Measurements from ENCODE around the gene TTBK1.

Gene TTBK1

GRCh38 chr6:43222418-43223059 is 20.7 kb upstream of the TTBK1 start:
- in situ Hi-C loops (cut with MboI; ENCODE audit: low sequenced_read_pairs), result no loop called here

- in situ Hi-C loops (cut with MboI; ENCODE audit: low sequenced_read_pairs), result no loop called here
These were observed 20.1 kb upstream of the TTBK1 start for GRCh38 chr6:43223175-43223574.

- in situ Hi-C loops (cut with MboI; ENCODE audit: low sequenced_read_pairs), result no loop called here
These were observed 17.0 kb upstream of the TTBK1 start for GRCh38 chr6:43226192-43226851.

GRCh38 chr6:43228951-43229802 is 14.1 kb upstream of the TTBK1 start, which contains the start of gene DNPH1:
DNPH1 (minus strand) TSS chr6:43229481; CDS start chr6:43229456, 25 bp downstream.
- in situ Hi-C loops (cut with MboI; ENCODE audit: low sequenced_read_pairs), result no loop called here

GRCh38 chr6:43229803-43230620 is 13.3 kb upstream of the TTBK1 start:
- in situ Hi-C loops (cut with MboI; ENCODE audit: low sequenced_read_pairs), result no loop called here

GRCh38 chr6:43231053-43231452 is 12.2 kb upstream of the TTBK1 start:
- in situ Hi-C loops (cut with MboI; ENCODE audit: low sequenced_read_pairs), result no loop called here

- in situ Hi-C loops (cut with MboI; ENCODE audit: low sequenced_read_pairs), result no loop called here
These were observed 11.4 kb upstream of the TTBK1 start for GRCh38 chr6:43231735-43232450.

GRCh38 chr6:43235841-43236240 is 7.4 kb upstream of the TTBK1 start:
- in situ Hi-C loops (cut with MboI; ENCODE audit: low sequenced_read_pairs), result no loop called here

- in situ Hi-C loops (cut with MboI; ENCODE audit: low sequenced_read_pairs), result no loop called here
These were observed 4.2 kb upstream of the TTBK1 start for GRCh38 chr6:43239054-43239453.

GRCh38 chr6:43240950-43241349 is 2.3 kb upstream of the TTBK1 start:
- in situ Hi-C loops (cut with MboI; ENCODE audit: low sequenced_read_pairs), result no loop called here

GRCh38 chr6:43241446-43241845 is 1.8 kb upstream of the TTBK1 start:
- in situ Hi-C loops (cut with MboI; ENCODE audit: low sequenced_read_pairs), result no loop called here

GRCh38 chr6:43243664-43244321 is 512 bp downstream of the TTBK1 start:
- in situ Hi-C loops (cut with MboI; ENCODE audit: low sequenced_read_pairs), result no loop called here

- in situ Hi-C loops (cut with MboI; ENCODE audit: low sequenced_read_pairs), result no loop called here
These were observed 3.2 kb downstream of the TTBK1 start for GRCh38 chr6:43246301-43247113.

GRCh38 chr6:43247114-43247999 is 4.1 kb downstream of the TTBK1 start:
- in situ Hi-C loops (cut with MboI; ENCODE audit: low sequenced_read_pairs), result no loop called here

- in situ Hi-C loops (cut with MboI; ENCODE audit: low sequenced_read_pairs), result no loop called here
These were observed 4.8 kb downstream of the TTBK1 start for GRCh38 chr6:43248101-43248500.

- in situ Hi-C loops (cut with MboI; ENCODE audit: low sequenced_read_pairs), result no loop called here
These were observed 5.5 kb downstream of the TTBK1 start for GRCh38 chr6:43248791-43249190.

GRCh38 chr6:43250992-43251373 is 7.7 kb downstream of the TTBK1 start:
- in situ Hi-C loops (cut with MboI; ENCODE audit: low sequenced_read_pairs), result loop anchor here (25.0 kb wide), 1 partner anchor 236 kb away; the partner anchor contains the start of gene TJAP1

- in situ Hi-C loops (cut with MboI; ENCODE audit: low sequenced_read_pairs), result loop anchor here (25.0 kb wide), 1 partner anchor 234 kb away; the partner anchor contains the start of gene TJAP1
These were observed 10.1 kb downstream of the TTBK1 start for GRCh38 chr6:43253401-43253800.

All from HL-60/S4 treated with retinoic acid at 250 ng/mL for 4 days and 3 days (cell line).